Measurements from ENCODE around the gene NECAP2.

GRCh38 chr1:16405441-16405840 is 35.1 kb upstream of the NECAP2 start:
- TF ChIP-seq CTCF (IDR thresholded peaks at IDR 0.05) (no peak), POLR2AphosphoS5 (IDR thresholded peaks at IDR 0.05; ENCODE audit: insufficient read depth in 1 of 2, low read depth in 1 of 2) (no peak)
